ENCODE results near the gene NEU4.
A peak's percentile ranks its signal among the peaks of the same experiment; 100 is the strongest.
"Not testable (repeated sequence)": the region's sequence is repeated elsewhere in the genome, so short reads cannot be mapped to it uniquely, and the experiment has no call there.

Gene NEU4

DNA sequence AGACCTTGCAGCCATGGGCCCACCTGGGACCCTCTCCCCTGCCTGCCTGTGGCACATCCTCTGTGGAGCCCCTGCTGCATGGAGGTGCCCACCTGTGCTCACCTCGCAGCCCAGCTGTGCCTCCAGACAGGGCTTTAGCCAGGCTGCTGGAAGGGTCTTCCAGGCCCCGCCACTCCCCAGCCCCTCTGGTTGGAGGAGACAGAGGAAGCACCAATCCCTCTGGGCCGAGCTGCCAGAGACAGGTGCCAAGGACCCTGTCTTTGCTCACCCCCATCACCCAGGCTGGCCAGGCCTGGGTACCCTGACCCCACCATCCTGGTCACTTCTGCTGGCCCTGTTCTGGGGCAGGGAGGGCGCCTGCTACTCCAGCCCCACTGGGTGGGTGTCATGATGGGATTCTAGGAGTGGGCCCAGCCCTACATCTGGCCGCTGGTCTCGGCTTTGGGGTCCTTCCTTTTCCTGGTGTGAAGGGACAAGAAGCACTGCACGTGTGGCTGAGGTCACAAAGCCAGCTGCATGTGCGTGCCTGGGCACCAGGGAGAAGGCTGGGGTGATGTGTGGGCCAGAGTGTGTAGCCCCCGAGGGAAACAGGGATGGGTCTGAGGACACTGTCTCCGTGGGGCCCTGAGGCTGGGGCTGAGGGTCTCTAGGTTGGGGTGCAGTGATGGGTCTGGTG lies 9.3 kb upstream of the NEU4 start:
- peak; percentile 5 for DNase-seq (ENCODE audit: low spot score)

DNA sequence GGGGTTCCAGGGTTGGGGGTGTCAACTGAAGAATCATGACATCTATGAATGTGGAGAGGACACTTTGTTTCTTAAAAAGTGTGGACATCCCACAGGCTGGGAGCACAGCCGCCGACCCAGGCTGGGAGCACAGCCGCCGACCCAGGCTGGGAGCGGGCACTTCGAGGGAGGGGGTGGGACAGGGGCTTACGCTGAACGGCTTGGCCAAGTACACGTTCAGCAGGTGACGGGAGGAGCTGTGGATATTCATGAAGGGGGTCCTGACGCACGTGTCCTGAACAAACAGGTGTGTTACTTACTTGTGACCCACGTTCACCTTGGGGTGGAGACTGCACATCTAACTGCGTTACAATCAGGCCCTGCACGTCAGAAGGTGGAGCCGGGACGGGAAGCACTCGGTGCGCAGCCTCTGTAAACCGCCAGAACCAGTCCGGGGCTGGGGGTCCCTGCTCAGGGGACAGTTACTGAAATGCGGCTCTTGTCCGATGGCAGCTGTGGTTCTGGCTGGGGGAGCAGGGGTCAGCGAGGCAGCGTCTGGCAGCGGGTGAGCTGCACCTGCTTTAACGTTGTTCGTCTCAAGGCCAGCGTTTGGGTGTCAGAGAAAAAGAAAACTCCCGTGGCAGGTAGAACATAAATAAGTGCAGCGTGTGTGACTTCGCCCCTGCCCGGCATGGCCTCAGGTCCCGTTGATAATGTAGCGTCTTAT lies 8.6 kb upstream of the NEU4 start:
- not testable (repeated sequence) for DNase-seq (ENCODE audit: low spot score)

DNA sequence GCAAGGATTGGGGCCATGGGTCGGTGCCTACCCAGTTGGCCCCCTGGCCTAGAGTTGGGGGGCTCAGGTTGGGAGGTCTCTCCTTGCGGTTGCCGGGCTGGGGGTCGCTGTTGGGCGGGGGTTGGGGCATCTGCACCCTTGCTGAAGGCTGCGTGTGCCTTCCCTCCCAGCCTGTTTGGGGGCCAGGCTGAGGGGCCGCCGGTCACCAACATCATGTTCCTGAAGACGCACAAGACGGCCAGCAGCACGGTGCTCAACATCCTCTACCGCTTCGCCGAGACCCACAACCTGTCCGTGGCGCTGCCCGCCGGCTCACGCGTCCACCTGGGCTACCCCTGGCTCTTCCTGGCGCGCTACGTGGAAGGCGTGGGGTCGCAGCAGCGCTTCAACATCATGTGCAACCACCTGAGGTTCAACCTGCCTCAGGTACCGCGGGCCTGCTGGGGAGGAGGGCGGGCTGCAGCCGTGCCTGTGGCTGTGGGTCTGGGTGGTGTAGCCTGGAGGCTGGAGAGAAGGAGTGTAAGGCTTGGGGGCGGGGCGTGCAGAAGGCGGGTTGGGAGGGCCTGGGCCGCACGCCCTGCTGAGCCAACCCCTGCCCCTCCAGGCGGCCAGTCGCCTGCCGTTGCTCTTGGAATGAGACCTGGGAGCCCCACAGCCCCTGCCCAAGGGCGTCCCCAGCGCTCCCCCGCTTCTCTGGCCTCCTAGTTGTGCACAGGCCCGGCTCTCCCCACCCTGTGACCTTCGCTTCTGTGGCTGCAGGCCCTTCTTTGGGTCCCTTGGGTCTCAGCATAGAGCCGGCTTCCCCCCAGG lies 7.2 kb upstream of the NEU4 start:
- peak; percentile 75 for DNase-seq (ENCODE audit: low spot score)

DNA sequence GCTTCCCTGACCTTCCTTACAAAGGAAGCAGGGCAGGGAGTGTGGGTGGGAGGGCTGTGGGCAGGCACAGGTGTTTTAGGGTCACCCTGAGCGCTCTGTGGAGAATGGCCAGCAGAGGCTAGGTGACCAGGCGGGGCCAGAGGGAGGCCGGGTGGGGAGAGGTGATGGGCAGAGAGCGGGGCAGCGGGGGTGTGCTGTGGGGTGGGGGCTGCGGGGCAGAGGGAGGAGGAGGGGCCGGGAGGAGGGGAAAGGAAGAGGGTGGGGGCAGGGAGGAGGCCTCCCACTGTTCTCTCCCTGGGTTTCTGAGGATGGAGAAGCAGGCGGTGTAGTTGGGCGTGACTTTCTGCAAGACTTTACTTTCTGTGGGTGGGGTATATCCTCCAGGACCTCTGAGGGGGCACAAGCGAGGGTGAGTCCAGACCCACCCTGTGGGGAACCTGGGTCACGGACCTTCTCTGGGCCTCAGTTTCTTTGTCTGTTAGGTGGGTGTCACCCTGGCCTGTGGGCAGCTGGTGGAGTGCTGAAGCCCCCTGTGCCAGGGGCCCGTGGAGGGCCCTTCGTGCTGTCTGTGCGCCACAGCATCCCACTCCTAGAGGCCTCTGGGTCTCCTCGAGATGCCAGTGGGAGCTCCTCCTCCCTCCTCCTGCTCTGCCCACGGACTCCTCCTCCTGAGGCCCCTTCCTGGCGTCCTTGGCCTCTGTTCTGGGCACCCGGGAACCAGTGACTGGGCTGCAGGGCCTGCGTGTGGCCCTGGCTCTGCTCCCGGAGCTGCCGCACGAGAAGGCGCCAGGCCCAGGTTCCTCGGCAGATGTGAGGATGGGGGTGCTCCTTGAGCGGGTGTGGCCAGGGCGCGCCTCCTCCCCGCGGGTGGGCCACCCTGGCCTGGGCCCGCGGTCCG lies 6.3 kb upstream of the NEU4 start:
- DNase-seq (ENCODE audit: low spot score) = no peak

DNA sequence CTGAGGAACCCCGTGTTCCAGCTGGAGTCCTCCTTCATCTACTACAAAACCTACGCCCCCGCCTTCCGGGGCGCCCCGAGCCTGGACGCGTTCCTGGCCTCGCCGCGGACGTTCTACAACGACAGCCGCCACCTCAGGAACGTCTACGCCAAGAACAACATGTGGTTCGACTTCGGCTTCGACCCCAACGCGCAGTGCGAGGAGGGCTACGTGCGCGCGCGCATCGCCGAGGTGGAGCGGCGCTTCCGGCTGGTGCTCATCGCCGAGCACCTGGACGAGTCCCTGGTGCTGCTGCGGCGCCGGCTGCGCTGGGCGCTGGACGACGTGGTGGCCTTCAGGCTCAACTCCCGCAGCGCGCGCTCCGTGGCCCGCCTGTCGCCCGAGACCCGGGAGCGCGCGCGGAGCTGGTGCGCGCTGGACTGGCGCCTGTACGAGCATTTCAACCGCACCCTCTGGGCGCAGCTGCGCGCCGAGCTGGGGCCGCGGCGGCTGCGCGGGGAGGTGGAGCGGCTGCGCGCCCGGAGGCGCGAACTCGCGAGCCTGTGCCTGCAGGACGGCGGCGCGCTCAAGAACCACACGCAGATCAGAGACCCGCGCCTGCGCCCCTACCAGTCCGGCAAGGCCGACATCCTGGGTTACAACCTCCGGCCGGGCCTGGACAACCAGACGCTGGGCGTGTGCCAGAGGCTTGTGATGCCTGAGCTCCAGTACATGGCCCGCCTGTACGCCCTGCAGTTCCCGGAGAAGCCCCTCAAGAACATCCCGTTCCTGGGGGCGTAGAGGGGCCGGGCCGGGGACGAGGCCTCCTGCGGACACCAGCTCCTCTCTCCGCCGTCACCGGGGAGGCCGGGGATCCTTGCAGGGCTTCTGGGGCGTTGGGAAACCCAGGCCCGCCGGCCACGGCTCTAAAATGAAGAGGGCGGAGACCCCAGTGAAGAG lies 5.3 kb upstream of the NEU4 start:
- DNase-seq (ENCODE audit: low spot score) = peak; percentile 70

DNA sequence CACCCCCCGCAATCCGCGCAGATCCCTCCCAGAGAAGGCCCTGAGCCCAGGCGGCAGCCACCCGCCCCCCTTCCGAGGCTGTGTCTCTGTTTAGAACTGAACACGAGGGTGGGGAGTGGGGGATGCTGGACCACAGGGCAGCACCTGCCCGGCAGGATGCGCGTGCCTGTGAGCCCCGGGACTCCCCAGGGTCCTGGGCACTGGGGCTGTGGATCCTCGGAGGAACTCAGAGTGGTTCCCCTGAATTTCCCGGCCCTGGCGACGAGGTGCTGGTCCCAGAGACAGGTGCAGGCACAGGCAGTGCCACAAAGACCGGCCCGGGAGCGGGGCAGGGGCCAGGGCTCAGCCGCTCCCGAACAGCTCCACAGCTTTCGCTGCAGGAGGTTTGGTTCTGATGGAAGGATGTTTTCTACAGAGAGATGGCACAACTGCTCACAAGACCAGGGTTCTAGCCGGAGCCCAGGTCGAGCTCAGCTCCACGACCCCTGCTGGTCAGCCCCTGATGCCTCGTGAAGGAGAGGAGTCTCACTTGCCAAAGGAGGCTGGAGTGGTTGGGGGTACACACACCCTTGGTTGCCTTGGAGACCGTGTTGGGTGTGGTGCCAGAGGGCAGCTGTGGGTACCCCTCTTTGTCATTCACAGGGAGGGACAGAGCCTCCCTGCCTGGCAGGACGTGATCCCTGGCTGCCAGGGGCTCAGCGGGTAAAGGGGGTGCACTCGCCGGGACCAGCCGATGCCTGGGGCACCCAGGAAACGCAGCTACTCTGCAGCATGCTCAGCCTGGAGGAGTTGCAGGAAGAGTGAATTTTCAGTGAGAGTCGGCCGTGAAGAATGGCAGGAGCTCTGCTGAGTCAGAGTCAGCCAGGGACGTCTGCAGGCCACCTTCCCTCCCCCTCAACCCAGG lies 4.4 kb upstream of the NEU4 start:
- DNase-seq (ENCODE audit: low spot score) = peak; percentile 26

DNA sequence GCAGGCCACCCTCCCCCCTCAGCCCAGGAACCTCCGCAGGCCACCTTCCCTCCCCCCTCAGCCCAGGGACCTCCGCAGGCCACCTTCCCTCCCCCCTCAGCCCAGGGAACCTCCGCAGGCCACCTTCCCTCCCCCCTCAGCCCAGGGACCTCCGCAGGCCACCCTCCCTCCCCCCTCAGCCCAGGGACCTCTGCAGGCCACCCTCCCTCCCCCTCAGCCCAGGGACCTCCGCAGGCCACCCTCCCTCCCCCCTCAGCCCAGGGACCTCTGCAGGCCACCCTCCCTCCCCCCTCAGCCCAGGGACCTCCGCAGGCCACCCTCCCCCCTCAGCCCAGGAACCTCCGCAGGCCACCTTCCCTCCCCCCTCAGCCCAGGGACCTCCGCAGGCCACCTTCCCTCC lies 2.8 kb upstream of the NEU4 start:
- DNase-seq (ENCODE audit: low spot score) = not testable (repeated sequence)

DNA sequence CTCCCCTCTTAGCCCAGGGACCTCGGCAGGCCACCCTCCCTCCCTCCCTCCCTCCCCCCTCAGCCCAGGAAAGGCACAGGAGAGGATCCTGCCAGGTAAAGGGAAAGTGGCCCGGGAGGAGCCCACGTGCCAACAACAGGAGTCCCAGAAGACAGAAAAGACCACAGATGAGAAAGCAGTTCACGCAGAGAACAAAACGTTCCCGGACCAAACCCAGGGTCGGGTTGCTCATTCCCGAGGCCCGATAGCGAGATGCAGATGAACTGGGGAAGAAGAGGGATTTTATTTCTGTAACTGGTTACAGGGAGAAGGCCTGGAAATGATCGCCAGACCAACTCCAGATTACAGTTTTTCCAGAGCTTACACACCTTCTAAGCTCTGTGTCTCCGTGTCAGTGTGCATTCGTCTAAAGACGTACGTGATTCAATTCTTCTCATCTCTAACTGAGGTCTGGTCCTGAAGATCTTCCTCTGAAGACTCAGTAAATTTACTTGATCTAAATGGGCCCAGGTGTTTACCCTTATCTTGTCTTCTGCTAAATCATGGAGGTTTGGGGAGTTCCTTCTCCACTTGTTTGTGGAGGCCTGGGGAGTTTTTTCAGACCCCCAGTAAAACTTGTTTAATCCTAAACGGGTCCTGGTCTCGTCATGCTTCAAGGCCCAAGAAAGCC lies 807 bp upstream of the NEU4 start:
- peak; percentile 41 for DNase-seq (ENCODE audit: low spot score)

DNA sequence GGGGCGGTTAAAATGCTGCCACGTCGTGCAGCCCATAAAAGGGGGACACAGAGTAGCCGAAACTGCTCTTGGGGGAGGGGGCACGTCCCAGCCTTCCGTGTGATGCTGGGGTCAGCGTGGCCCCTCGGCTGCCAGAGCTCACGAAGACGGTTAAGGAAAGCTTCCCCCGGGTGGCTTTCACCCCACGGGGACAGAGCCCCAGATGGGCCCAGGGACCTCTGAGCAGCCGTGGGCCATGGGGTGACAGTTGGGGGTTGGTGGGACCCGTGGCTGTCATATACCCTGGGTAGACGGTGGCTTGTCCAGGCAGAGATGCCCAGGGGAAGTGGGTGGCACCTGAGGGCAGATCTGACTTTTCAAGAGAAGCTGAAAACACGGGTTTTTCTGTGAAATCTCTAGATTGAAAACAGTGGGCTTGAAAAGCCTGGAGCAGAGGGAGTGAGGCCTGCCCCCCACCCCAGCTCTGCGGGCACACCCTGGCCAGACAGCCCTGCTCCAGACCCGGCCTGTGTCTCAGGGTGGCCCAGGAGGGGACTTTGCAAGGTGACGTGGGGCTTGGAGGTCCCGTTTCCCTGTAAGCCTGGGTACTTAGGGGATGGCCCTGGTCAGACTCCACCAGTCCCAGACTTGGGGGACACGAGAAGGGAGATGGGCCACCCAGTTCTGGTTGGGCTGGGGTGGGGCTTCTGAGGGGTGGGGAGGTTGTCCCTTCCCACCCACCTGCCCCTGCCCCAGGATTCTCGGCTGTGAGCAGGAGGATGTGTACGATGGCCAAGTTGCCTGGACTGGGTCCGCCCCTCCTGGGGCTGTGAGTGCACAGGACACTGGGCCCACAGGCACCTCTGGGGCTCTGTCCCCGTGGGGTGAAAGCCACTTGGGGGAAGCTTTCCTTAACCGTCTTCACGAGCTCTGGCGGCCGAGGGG lies 652 bp downstream of the NEU4 start:
- DNase-seq (ENCODE audit: low spot score) = no peak

DNA sequence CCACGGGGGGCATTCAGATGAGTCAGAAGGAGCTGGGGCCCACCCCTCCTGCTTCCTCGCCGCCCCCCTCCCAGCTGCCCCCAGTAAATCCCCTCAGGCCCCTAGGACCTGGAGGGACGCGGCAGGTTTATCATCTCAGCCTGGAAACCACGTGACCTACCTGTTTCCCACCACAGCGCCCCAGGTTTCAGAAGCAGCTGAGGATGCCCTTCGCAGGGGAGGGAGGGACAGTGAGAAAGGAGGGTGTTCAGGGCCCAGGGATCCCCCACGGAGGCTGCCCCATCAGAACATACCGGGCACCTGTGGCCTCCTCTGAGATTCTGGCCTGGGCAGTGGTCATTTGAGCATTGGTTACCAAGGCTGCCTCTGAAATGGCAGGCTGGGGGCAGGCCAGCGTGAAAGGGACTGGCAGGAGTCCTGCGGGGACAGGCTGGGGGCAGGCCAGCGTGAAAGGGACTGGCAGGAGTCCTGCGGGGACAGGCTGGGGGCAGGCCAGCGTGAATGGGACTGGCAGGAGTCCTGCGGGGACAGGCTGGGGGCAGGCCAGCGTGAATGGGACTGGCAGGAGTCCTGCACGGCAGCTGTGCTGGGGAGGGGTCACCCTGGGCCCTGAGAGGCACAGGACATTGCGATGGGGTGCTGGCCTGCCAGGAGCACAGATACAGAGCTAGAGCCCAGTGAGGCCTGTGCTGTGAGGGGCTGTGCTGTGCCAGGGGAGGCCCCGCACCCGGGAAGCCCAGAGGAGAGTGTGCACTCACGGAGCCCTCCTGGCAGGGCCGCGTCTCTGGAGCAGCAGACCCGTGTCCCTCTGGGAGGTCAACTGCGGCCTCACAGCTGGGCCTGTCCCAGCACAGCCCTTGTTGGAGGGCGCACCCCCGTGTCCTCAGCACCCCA lies 1.6 kb downstream of the NEU4 start:
- peak; percentile 23 for DNase-seq (ENCODE audit: low spot score)

DNA sequence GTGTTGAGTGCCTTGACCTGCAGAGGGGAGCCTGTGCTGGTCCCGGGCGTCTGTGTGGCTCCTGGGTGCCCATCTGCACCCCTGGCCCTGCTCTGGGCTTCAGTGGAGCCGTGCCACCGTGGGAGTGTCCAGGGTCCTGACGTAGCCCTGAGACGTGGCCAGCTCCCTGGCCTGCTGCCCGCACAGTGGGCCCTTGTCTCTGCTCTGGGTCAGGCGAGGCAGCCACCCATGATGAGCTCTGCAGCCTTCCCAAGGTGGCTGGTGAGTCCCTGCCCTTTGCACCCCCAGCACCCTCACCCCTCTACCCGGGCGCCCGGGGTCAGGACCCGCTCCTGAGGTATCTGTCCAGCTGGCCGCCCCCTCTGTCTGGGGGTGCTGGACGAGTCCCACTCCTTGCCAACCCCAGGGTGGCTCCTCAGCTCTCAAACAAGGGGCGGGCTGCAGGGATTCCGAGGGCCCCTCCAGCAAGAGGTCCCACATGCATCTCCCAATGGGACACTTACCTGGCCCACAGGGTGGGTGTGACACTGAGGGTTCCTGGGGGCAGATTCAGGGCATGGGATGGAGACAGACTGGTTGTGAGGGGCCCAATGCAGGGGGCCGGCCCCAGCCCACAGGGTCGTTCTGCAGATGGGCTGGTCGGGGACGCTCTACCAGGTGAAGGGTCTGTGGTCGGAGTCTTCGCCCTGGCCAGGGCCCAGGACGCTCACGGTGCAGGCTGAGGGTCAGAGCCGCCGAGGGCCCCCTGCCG lies 2.4 kb downstream of the NEU4 start:
- peak; percentile 10 for DNase-seq (ENCODE audit: low spot score)

DNA sequence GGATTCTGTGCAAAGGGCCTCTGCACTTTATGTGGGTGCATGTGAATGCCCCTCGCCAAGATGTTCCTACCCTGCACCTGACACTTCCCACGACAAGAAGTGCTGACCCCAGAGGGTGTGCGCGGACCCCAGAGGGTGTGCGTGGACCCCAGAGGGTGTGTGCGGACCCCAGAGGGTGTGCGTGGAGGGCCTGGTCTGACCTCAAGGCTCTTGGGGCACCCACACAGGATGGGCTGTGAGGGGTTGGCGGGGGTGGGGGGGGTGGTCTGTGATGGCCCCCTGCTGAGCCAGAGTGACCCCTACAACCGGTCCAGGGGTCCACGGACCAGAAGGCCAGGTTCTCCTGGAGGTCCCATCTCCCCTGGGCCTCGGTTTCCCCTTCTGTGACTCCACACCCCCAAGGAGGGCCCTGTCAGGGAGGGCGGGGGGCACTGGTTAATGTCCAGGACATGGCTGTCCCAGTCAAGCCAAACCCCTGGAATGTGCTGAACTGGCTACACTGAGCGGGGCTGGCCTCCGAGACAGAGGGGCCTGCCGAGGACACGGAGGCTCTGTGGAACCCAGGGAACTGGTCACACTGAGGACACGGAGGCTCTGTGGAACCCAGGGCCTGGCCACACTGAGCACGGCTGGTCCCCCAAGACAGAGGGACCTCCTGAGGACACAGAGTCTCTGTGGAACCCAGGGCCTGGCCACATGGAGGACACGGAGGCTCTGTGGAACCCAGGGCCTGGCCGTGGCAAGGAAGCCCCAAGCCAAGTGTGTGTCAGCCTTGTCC lies 3.1 kb downstream of the NEU4 start:
- no peak for DNase-seq (ENCODE audit: low spot score)

DNA sequence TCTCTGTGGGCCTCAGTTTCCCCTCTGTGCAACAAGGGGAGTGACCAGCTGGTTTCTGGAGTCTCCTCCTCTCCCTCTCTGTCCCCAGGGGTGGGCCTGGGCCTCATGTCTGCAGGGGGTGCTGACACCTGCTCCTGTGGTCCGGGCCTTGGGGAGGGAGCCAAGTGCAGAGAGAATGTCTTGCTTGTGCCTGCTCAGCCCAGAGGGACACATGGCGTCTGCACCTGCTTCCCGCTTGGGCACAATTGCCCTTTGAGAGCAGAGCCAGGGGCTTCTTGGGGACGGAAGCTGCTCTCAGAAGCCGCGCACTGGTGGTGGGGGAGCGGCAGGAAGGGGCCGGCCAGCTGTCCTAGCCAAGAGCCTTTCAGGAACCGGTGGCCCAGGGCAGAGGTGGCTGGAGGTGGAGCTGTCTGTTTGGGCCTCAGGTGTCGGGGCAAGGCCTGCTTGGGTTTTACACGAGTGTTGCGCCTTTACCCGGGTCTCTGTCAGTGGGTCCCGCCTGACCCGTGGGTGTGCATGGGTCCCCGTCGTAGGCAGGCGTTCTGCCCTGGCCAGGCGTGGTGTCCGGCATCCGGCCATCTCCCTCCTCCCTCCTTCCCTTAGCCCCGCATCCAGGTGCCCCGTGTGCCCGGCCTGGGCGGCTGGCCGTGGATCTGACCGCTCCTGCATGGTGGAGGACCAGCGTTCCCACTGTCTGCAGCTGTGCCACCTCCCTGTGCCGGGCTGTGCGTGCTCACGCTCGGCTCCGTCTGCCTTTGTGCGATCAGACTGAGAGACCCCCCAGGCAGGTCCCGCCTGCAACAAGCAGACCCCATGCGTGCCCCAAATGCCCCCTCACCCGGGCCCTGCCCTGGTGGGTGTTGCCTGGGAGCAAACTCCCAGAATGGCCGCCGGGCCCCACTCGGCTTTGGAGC lies 4.0 kb downstream of the NEU4 start:
- DNase-seq (ENCODE audit: low spot score) = peak; percentile 8

DNA sequence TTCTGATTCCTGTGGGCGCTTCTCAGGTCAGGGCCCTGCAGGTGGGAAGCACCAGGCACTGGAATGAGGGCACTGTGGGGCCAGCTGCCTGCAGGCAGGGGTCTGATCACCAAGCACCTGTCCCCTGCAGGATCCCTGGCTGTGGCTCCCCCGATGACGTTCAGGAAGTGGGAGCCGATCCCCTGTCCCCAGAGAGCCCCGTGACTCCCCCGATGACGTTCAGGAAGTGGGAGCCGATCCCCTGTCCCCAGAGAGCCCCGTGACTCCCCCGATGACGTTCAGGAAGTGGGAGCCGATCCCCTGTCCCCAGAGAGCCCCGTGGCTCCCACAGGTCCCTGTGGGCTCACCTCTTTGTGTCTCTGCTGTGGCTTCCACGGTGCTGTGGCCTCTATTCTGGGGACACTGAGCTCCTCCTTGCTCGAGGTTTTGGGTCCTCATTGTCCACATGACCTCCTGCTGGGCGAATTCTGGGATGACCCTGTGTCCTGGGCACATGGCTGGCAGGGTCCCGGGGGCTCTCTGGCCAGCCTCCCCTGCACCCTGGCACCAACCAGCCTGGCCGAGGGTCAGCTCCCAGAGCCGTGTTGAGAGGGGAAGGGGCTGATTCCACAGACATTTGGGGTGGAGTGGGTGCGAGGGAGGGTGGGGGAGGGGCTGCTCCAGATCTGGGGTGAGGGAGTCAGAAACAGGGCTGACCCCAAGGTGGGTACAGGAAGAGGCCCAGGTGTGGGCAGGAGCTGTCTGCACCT lies 4.8 kb downstream of the NEU4 start:
- peak; percentile 8 for DNase-seq (ENCODE audit: low spot score)
